ENCODE measurements around the gene CFAP58.

DNA sequence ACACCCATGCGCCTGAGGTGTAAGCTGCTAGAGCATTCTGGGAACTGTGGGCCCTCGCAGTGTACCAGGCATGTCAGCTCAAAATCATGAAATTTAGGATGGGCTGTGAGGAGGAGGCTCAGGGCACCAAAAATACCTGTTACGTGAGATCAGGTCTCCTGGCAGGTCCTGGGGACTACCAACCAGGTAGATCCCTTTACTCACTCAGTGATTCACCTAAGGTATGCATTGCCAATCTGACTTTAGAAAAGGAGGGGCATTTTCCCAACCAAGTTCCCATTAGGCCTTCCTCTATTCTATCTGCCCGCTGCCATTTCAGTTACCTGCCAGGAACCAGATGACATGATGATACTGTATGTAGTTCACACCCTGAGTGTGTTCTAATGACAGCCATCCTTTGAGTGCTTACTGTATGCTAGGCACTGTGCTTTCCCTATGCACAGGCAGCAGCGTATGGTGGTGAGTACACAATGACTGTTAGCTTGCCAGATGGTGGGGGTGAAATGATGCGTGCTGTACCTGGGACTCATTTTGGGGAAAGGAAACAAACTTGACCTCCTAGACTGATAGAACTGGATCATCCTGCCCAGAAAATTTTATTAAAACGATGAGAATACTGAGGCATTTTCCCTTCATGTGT lies 62.0 kb downstream of the CFAP58 start:
- TF ChIP-seq, protein P1, sequence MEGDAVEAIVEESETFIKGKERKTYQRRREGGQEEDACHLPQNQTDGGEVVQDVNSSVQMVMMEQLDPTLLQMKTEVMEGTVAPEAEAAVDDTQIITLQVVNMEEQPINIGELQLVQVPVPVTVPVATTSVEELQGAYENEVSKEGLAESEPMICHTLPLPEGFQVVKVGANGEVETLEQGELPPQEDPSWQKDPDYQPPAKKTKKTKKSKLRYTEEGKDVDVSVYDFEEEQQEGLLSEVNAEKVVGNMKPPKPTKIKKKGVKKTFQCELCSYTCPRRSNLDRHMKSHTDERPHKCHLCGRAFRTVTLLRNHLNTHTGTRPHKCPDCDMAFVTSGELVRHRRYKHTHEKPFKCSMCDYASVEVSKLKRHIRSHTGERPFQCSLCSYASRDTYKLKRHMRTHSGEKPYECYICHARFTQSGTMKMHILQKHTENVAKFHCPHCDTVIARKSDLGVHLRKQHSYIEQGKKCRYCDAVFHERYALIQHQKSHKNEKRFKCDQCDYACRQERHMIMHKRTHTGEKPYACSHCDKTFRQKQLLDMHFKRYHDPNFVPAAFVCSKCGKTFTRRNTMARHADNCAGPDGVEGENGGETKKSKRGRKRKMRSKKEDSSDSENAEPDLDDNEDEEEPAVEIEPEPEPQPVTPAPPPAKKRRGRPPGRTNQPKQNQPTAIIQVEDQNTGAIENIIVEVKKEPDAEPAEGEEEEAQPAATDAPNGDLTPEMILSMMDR (conservative IDR thresholded peaks at IDR 0.05), result no peak
- TF ChIP-seq EZH2 (IDR thresholded peaks at IDR 0.05; ENCODE audit: low read depth), result no peak

Measured in PC-9 (cell line).